HL-60 (cell line): ENCODE results near the gene KLHL25.

Experiments used
- DNase-seq, 2 experiments: peaks; one replicate each; pipeline ENCODE4 v3.0.0-alpha.2; 2010 to 2020; ENCODE audit warnings: low read depth in 1 of 2, low spot score in 1 of 2
- H3K27ac ChIP-seq: fragments of 250-450 bp; sonication (Bioruptor Pico); replicated peaks from 2 replicates; pipeline ENCODE4 v1.5.1; 2020; ENCODE audit warnings: mild to moderate bottlenecking, moderate library complexity
- H3K27me3 ChIP-seq: fragments of 250-450 bp; sonication (Bioruptor Pico); 2 replicates; pipeline ENCODE4 v1.5.1; 2021; ENCODE audit warnings: mild to moderate bottlenecking, moderate library complexity; ENCODE audit not compliant: insufficient read depth, poor library complexity, severe bottlenecking
- H3K4me3 ChIP-seq: replicated peaks from 2 replicates; pipeline ENCODE4 v1.5.1; 2011; ENCODE audit warnings: mild to moderate bottlenecking, control low read depth, low read length; ENCODE audit not compliant: insufficient read depth
- GABPA ChIP-seq: IDR thresholded peaks from 2 replicates; pipeline ENCODE4 v1.6.1; 2012; ENCODE audit warnings: low read depth
- POLR2AphosphoS5 ChIP-seq: IDR thresholded peaks from 2 replicates; pipeline ENCODE4 v1.6.1; 2012; ENCODE audit warnings: low read depth
- SPI1 ChIP-seq: IDR thresholded peaks from 2 replicates; pipeline ENCODE4 v1.6.1; 2012; ENCODE audit warnings: low read depth, mild to moderate bottlenecking, borderline replicate concordance
- TF ChIP-seq, protein P1 (sequence below): IDR thresholded peaks from one replicate; pipeline ENCODE4 v1.5.1; 2011; ENCODE audit warnings: low read length, control low read depth, inconsistent platforms; ENCODE audit not compliant: insufficient read depth
- TF ChIP-seq, protein P2 (sequence below): IDR thresholded peaks from 2 replicates; pipeline ENCODE4 v1.6.1; 2012; ENCODE audit warnings: low read depth; ENCODE audit not compliant: insufficient replicate concordance

KLHL25 gene

DNA sequence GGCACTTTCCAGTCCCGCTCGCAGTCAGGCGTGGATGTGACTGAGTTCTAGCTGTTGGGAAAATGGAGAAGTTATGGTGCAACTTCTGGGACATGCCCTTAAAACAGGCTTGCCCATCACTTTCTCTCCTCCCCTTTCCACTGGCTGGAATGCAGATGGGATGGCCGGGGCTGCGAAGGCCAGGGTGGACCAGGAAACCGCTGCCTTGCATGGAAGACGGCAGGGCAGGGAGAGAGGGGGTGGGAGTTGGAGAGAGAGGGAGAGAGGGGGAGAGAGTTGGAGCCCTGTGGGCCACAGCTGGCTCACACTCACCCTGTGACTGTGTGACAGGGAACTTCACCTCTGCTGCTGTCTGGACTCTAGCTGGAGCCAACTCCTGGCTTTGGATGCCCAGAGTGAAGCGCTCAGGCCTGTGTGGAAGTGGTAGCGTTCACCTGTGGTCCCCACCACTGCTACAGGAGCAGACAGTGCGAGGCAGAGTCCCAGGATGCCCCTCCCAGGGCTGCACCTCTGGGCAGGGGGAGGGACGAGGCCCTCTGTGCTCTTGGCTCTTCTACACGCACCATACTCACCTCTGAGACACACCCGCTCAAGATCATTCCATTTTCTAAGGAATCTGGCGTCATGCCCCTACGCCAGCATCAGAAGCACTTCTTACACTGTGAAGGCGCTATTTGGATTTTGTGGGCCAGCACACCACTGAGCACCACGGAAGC lies 36.6 kb downstream of the KLHL25 start:
- TF ChIP-seq, protein P1, sequence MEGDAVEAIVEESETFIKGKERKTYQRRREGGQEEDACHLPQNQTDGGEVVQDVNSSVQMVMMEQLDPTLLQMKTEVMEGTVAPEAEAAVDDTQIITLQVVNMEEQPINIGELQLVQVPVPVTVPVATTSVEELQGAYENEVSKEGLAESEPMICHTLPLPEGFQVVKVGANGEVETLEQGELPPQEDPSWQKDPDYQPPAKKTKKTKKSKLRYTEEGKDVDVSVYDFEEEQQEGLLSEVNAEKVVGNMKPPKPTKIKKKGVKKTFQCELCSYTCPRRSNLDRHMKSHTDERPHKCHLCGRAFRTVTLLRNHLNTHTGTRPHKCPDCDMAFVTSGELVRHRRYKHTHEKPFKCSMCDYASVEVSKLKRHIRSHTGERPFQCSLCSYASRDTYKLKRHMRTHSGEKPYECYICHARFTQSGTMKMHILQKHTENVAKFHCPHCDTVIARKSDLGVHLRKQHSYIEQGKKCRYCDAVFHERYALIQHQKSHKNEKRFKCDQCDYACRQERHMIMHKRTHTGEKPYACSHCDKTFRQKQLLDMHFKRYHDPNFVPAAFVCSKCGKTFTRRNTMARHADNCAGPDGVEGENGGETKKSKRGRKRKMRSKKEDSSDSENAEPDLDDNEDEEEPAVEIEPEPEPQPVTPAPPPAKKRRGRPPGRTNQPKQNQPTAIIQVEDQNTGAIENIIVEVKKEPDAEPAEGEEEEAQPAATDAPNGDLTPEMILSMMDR, result no peak
- TF ChIP-seq GABPA (no peak), POLR2AphosphoS5 (no peak), SPI1 (no peak)
- TF ChIP-seq, protein P2, sequence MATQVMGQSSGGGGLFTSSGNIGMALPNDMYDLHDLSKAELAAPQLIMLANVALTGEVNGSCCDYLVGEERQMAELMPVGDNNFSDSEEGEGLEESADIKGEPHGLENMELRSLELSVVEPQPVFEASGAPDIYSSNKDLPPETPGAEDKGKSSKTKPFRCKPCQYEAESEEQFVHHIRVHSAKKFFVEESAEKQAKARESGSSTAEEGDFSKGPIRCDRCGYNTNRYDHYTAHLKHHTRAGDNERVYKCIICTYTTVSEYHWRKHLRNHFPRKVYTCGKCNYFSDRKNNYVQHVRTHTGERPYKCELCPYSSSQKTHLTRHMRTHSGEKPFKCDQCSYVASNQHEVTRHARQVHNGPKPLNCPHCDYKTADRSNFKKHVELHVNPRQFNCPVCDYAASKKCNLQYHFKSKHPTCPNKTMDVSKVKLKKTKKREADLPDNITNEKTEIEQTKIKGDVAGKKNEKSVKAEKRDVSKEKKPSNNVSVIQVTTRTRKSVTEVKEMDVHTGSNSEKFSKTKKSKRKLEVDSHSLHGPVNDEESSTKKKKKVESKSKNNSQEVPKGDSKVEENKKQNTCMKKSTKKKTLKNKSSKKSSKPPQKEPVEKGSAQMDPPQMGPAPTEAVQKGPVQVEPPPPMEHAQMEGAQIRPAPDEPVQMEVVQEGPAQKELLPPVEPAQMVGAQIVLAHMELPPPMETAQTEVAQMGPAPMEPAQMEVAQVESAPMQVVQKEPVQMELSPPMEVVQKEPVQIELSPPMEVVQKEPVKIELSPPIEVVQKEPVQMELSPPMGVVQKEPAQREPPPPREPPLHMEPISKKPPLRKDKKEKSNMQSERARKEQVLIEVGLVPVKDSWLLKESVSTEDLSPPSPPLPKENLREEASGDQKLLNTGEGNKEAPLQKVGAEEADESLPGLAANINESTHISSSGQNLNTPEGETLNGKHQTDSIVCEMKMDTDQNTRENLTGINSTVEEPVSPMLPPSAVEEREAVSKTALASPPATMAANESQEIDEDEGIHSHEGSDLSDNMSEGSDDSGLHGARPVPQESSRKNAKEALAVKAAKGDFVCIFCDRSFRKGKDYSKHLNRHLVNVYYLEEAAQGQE, result no peak
- no peaks in the 10 kb centered on the region for H3K27me3 ChIP-seq
- no peak for DNase-seq
- no peak overlapping the region for H3K27ac ChIP-seq
- H3K4me3 ChIP-seq, result no peak overlapping the region

DNA sequence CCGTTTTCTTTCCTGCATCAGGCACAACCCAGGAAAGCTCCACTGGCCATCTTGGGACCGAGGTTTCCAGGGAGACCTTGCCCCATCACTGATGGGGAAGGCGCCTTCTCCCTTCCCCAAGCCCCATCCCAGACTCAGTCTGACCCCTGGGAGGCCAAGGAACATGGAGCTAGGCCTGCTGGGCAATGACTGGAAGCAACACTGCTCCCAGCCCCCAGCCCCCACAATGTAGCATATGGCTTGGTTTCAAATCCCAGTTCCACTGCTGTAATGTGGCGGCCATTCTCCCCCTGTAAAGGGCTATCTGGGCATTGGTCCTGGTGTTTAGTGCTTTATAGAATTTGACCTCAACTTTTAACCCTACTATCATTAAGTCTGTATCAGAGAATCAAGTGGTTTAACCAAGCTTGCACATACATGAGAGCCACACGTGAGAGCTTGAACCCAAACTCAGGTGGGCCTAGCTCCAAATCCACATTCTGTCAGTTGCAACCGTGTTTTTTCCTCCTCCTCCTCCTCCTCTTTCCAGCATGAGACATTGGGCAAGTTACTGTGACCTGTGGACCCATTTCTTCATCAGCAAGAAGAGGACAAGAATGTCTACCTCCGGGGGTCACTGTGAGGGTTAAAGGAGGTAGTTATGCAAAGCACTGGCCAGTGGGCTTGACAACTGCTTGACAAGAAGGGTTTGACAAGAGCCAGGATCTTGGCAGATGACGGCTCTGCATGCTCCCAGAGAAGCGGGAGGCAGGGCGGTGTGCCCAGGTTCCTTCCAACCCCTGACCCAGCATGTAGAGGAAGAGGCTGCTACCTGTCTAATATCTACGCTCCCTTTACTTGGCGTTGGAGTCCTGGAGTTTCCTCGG lies 37.4 kb downstream of the KLHL25 start:
- Histone ChIP-seq H3K27me3 (no peaks in the 10 kb centered on the region), H3K27ac (no peak overlapping the region), H3K4me3 (no peak overlapping the region)
- TF ChIP-seq, protein P1, result no peak
- TF ChIP-seq SPI1, result no peak
- TF ChIP-seq, protein P2, result no peak
- TF ChIP-seq GABPA, result no peak
- TF ChIP-seq POLR2AphosphoS5, result no peak
- no peak for DNase-seq

DNA sequence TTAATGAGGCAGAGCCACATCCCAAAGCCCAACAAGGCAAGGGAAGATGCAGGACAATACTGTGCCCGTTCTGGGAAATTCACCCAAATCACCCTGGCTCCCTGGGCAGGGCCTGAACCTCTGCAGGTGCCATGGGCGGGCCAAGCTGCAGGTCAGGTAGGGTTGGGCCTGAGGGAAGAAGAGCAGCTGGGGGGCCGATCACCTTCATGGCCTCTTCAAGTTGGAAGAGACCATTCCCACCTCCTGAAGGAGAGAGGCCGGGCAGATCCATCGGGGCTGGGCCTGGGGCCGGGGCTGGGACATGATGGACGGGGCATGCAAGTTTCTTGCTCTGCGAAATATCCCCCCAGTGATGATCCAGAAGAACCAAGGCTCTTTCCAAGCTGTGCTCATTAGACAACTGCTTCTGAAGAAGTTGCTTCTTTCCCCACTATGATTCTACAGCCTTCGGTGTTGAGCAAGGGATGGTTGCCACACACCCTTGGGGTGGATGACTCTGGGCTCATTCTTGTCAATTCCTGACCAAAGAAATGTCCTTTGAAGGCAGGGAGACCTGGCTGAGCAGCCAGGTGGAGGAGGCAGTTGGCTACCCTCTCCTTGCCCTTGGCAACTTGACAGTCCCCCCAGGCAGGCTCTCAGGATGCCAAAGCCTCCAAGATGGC lies 38.2 kb downstream of the KLHL25 start:
- DNase-seq, result peak; percentile 12 to 70
- Histone ChIP-seq H3K27ac (no peak overlapping the region), H3K27me3 (no peaks in the 10 kb centered on the region), H3K4me3 (no peak overlapping the region)
- TF ChIP-seq GABPA (no peak), POLR2AphosphoS5 (no peak), SPI1 (no peak)
- TF ChIP-seq, protein P2, result no peak
- TF ChIP-seq, protein P1, result no peak
